Esophagus (tissue), 2 donors: ENCODE results near the gene SGIP1. TPM values are rescaled to one million over a fixed set of nuclear protein-coding genes. Genes with fewer than 3 reads are reported as not detected.
"Not testable (repeated sequence)": the region's sequence is repeated elsewhere in the genome, so short reads cannot be mapped to it uniquely, and the experiment has no call there.

Experiments used
- H3K27ac ChIP-seq, 2 donors: one replicate each; pipeline ENCODE4 v1.5.1; 2013; ENCODE audit warnings: low read depth in 2 of 2, mild to moderate bottlenecking in 2 of 2, inconsistent platforms in 1 of 2, low read length in 1 of 2, moderate library complexity in 1 of 2
- H3K27me3 ChIP-seq, 2 donors: one replicate each; pipeline ENCODE4 v1.6.1; 2013; ENCODE audit warnings: low read length in 2 of 2, control low read depth in 1 of 2, mild to moderate bottlenecking in 1 of 2; ENCODE audit not compliant: insufficient read depth in 2 of 2, control insufficient read depth in 1 of 2
- H3K36me3 ChIP-seq, 2 donors: one replicate each; pipeline ENCODE4 v1.6.1; 2013; ENCODE audit warnings: low read length in 1 of 2; ENCODE audit not compliant: control insufficient read depth in 2 of 2, insufficient read depth in 2 of 2
- H3K4me1 ChIP-seq, 2 donors: one replicate each; pipeline ENCODE4 v1.6.1; 2013; ENCODE audit warnings: low read length in 1 of 2; ENCODE audit not compliant: control insufficient read depth in 2 of 2, insufficient read depth in 2 of 2
- H3K4me3 ChIP-seq, 2 donors: one replicate each; pipeline ENCODE4 v1.5.1; 2013; ENCODE audit warnings: low read length in 2 of 2, mild to moderate bottlenecking in 2 of 2, low read depth in 1 of 2, moderate library complexity in 1 of 2
- H3K9me3 ChIP-seq, 2 donors: one replicate each; pipeline ENCODE4 v1.6.1; 2013; ENCODE audit warnings: mild to moderate bottlenecking in 2 of 2, low read depth in 1 of 2, low read length in 1 of 2, moderate library complexity in 1 of 2; ENCODE audit not compliant: control insufficient read depth in 2 of 2, insufficient read depth in 1 of 2
- WGBS, 2 donors: extraction: QIAGEN DNeasy Blood & Tissue Kit; methylation state at CpG; one replicate each; pipeline ENCODE4 v1.1.7; 2013; 5-methylcytosine and 5-hydroxymethylcytosine counted together
- polyA plus RNA-seq, 2 donors: library from polyadenylated mRNA; stranded (reverse); fragments of 200-250 nt; gene quantifications; one replicate each; pipeline ENCODE4 v1.2.3, GENCODE V29; 2013
- donor health status: healthy with polysubstance abuse.
- donor health status: Bipolar disorder and iron deficiency.

Gene SGIP1
- polyA plus RNA-seq, 2 donors: 0.90 to 1.1 TPM

GRCh38 chr1:66589326-66589725 is 55.4 kb downstream of the SGIP1 start:
- H3K27ac ChIP-seq: no peak overlapping the region
- H3K4me1 ChIP-seq: no peaks in the 10 kb centered on the region
- no peaks in the 10 kb centered on the region for H3K9me3 ChIP-seq
- H3K4me3 ChIP-seq: no peak overlapping the region
- no peaks in the 10 kb centered on the region for H3K36me3 ChIP-seq
- no peaks in the 10 kb centered on the region for H3K27me3 ChIP-seq

GRCh38 chr1:66592106-66592507 is 58.2 kb downstream of the SGIP1 start:
- not testable (repeated sequence) for H3K36me3 ChIP-seq, H3K27me3 ChIP-seq, H3K4me1 ChIP-seq, H3K27ac ChIP-seq, H3K9me3 ChIP-seq, H3K4me3 ChIP-seq
- 65 to 75% methylated on average over 5 of the region's 5 CpGs for WGBS, 2 donors

- Histone ChIP-seq H3K9me3 (no peaks in the 10 kb centered on the region), H3K4me3 (no peak overlapping the region), H3K27ac (no peak overlapping the region), H3K27me3 (no peaks in the 10 kb centered on the region), H3K36me3 (no peaks in the 10 kb centered on the region), H3K4me1 (no peaks in the 10 kb centered on the region)
- 85 to 86% methylated on average over 2 of the region's 2 CpGs for WGBS, 2 donors
These were observed 62.2 kb downstream of the SGIP1 start for GRCh38 chr1:66596191-66596590.

GRCh38 chr1:66597500-66597899 is 63.5 kb downstream of the SGIP1 start:
- H3K9me3 ChIP-seq: no peaks in the 10 kb centered on the region
- WGBS, 2 donors: 73 to 82% methylated on average over 4 of the region's 4 CpGs
- H3K27ac ChIP-seq: no peak overlapping the region
- H3K27me3 ChIP-seq: no peaks in the 10 kb centered on the region
- H3K4me1 ChIP-seq: no peaks in the 10 kb centered on the region
- H3K4me3 ChIP-seq: no peak overlapping the region
- H3K36me3 ChIP-seq: no peaks in the 10 kb centered on the region

GRCh38 chr1:66598670-66599069 is 64.7 kb downstream of the SGIP1 start:
- WGBS, 2 donors: 78 to 81% methylated on average over 6 of the region's 6 CpGs
- H3K27me3 ChIP-seq: no peaks in the 10 kb centered on the region
- no peak overlapping the region for H3K4me3 ChIP-seq
- H3K27ac ChIP-seq: no peak overlapping the region
- no peaks in the 10 kb centered on the region for H3K4me1 ChIP-seq
- H3K36me3 ChIP-seq: no peaks in the 10 kb centered on the region
- H3K9me3 ChIP-seq: no peaks in the 10 kb centered on the region

- H3K27ac ChIP-seq: no peak overlapping the region
- no peak overlapping the region for H3K4me3 ChIP-seq
- no peaks in the 10 kb centered on the region for H3K9me3 ChIP-seq
- 83 to 84% methylated on average over 3 of the region's 3 CpGs for WGBS, 2 donors
- no peaks in the 10 kb centered on the region for H3K36me3 ChIP-seq
- no peaks in the 10 kb centered on the region for H3K27me3 ChIP-seq
- H3K4me1 ChIP-seq: no peaks in the 10 kb centered on the region
These were observed 65.4 kb downstream of the SGIP1 start for GRCh38 chr1:66599346-66599745.

GRCh38 chr1:66599899-66600737 is 66.2 kb downstream of the SGIP1 start:
- 82 to 83% methylated on average over 14 of the region's 14 CpGs for WGBS, 2 donors
- no peaks in the 10 kb centered on the region for H3K36me3 ChIP-seq
- H3K27me3 ChIP-seq: no peaks in the 10 kb centered on the region
- H3K27ac ChIP-seq: no peak overlapping the region
- H3K4me1 ChIP-seq: no peaks in the 10 kb centered on the region
- no peak overlapping the region for H3K4me3 ChIP-seq
- no peaks in the 10 kb centered on the region for H3K9me3 ChIP-seq

- WGBS, 2 donors: 80 to 83% methylated on average over 10 of the region's 10 CpGs
- Histone ChIP-seq H3K36me3 (no peaks in the 10 kb centered on the region), H3K27ac (no peak overlapping the region)
These were observed 71.6 kb downstream of the SGIP1 start for GRCh38 chr1:66605419-66605997.

GRCh38 chr1:66606362-66607065 is 72.6 kb downstream of the SGIP1 start:
- WGBS, 2 donors: 68 to 71% methylated on average over 3 of the region's 3 CpGs

More at GRCh38 chr1:66605419-66605997, 71.6 kb downstream of the SGIP1 start:
- Histone ChIP-seq H3K4me1 (no peaks in the 10 kb centered on the region), H3K27me3 (no peaks in the 10 kb centered on the region), H3K4me3 (no peak overlapping the region), H3K9me3 (no peaks in the 10 kb centered on the region)

More at GRCh38 chr1:66606362-66607065, 72.6 kb downstream of the SGIP1 start:
- Histone ChIP-seq H3K27me3 (no peaks in the 10 kb centered on the region), H3K27ac (no peak overlapping the region), H3K9me3 (peaks cover 0 to 2% of the 10 kb centered on the region in 2 donors), H3K36me3 (no peaks in the 10 kb centered on the region), H3K4me1 (no peaks in the 10 kb centered on the region), H3K4me3 (no peak overlapping the region)
